Adipocyte (in vitro differentiated cells): ENCODE measurements around the gene DLGAP1.

ENCODE experiments used
- DNase-seq: peaks from one replicate; pipeline ENCODE4 v3.0.0-alpha.2; 2015; ENCODE audit warnings: low read depth
- H3K27me3 ChIP-seq: replicated peaks from 2 replicates; pipeline ENCODE4 v1.7.0; 2013; ENCODE audit warnings: mild to moderate bottlenecking, low read length, moderate library complexity; ENCODE audit not compliant: control insufficient read depth, insufficient read depth
- H3K36me3 ChIP-seq: 2 replicates; pipeline ENCODE4 v1.7.0; 2013; ENCODE audit warnings: low read length, mild to moderate bottlenecking, moderate library complexity; ENCODE audit not compliant: control insufficient read depth, insufficient read depth, severe bottlenecking
- H3K4me1 ChIP-seq: 2 replicates; pipeline ENCODE4 v1.7.0; 2013; ENCODE audit warnings: mild to moderate bottlenecking, low read length, moderate library complexity; ENCODE audit not compliant: control insufficient read depth, insufficient read depth
- H3K4me3 ChIP-seq: 2 replicates; pipeline ENCODE4 v1.7.0; 2013; ENCODE audit warnings: mild to moderate bottlenecking, low read length, moderate library complexity
- H3K9ac ChIP-seq: 2 replicates; pipeline ENCODE4 v1.7.0; 2013; ENCODE audit warnings: mild to moderate bottlenecking, low read length, moderate library complexity
- H3K9me3 ChIP-seq: 2 replicates; pipeline ENCODE4 v1.7.0; 2013; ENCODE audit warnings: mild to moderate bottlenecking, low read length, moderate library complexity; ENCODE audit not compliant: control insufficient read depth

DLGAP1 gene

DNA sequence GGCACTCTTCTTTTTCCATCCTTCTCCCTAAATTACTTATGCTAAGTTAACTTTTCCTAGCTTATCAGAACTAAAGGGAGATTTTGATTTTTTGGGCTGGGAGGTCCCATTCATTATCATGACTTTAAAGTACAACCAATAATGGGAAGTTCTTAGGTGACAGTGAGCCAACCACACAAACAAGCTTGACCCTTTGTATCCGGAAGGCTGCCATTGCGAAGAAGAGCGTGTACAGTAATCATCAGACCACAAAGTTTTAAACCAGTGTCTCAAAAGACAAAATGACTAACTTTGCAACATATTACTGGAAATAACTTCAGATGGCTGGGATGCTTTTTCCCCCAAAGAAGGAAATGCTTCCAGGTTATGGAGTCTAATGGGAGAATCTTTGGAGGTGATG lies 707.0 kb downstream of the DLGAP1 start:
- Histone ChIP-seq H3K4me3 (no peak overlapping the region), H3K4me1 (peaks cover 14% of the 10 kb centered on the region), H3K9me3 (no peaks in the 10 kb centered on the region), H3K9ac (no peak overlapping the region), H3K36me3 (no peaks in the 10 kb centered on the region), H3K27me3 (no peaks in the 10 kb centered on the region)
- no peak for DNase-seq

DNA sequence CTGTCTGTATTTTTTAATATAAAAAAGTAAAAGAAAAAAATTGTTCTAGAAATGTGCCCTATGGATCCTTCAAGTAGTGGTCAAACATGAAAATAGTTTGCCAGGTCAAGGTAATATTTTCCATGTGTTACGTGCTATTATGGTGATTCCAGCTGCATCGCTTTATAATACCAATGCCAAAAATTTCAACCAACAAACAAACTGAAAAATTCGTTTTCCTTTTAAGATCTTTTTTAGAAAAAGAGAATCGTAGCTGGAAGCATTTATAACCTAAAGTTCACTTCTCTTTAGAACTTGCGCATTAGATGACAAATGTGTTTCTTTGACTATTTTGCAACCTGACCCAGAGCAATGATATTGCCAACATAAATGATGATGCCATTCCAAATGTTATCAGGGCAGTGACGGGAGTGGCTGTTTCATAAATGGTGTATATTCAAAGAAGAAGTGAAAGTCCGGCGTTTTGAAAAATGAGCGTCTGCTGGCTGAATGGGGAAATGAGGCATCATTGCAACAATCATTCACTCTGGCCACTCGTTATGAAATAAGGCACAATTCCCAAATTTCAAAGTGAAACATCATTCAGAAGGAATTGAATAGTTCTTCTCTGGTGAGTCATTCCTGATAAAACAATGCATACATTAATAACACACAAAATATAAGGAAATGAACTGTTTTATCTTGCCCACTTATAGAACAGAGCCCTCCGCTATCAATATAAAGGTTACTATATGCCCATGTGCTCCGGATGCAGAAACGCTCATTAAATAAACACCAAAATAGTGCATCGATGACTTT lies 707.7 kb downstream of the DLGAP1 start:
- Histone ChIP-seq H3K9ac (no peak overlapping the region), H3K27me3 (no peaks in the 10 kb centered on the region), H3K9me3 (no peaks in the 10 kb centered on the region), H3K4me1 (peaks cover 14% of the 10 kb centered on the region), H3K36me3 (no peaks in the 10 kb centered on the region), H3K4me3 (no peak overlapping the region)
- peak; percentile 2 for DNase-seq

DNA sequence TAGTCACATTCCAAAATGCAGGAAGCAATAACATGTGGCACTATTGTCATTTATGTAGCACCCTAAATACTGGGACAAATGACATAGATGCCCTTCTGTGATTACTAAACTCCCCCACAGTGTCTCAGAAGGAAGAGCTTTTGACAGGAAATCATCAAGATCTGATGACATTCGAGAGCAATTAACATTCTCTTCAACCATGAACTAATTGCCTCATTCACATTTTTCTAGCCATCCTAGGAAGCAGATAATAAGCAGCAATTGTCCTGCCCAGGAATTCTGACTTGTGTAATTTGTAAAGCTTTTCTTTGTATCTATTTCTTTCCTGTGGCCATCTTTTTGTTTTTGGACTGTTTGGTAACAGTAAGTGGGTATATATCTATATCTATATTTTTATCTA lies 712.6 kb downstream of the DLGAP1 start:
- Histone ChIP-seq H3K27me3 (no peaks in the 10 kb centered on the region), H3K4me1 (peaks cover 8% of the 10 kb centered on the region), H3K4me3 (no peak overlapping the region), H3K36me3 (no peaks in the 10 kb centered on the region), H3K9me3 (no peaks in the 10 kb centered on the region), H3K9ac (no peak overlapping the region)
- DNase-seq = no peak

DNA sequence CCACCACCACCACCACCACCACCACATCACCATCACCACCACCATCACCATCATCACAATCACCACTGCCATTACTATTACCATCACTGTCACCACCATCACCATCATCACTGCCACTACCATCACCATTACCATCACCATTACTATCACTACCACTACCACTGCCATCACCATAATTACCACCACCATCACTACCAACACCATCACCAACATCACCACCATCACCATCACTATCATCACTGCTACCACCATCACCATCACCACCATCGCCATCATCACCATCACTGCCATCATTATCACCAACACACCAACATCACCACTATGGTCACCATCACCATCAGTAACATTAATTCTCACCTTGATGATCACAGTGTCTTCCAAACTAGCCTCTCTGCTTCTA lies 713.8 kb downstream of the DLGAP1 start:
- Histone ChIP-seq H3K9me3 (no peaks in the 10 kb centered on the region), H3K36me3 (no peaks in the 10 kb centered on the region), H3K4me3 (no peak overlapping the region), H3K4me1 (no peaks in the 10 kb centered on the region), H3K9ac (no peak overlapping the region), H3K27me3 (no peaks in the 10 kb centered on the region)
- no peak for DNase-seq

DNA sequence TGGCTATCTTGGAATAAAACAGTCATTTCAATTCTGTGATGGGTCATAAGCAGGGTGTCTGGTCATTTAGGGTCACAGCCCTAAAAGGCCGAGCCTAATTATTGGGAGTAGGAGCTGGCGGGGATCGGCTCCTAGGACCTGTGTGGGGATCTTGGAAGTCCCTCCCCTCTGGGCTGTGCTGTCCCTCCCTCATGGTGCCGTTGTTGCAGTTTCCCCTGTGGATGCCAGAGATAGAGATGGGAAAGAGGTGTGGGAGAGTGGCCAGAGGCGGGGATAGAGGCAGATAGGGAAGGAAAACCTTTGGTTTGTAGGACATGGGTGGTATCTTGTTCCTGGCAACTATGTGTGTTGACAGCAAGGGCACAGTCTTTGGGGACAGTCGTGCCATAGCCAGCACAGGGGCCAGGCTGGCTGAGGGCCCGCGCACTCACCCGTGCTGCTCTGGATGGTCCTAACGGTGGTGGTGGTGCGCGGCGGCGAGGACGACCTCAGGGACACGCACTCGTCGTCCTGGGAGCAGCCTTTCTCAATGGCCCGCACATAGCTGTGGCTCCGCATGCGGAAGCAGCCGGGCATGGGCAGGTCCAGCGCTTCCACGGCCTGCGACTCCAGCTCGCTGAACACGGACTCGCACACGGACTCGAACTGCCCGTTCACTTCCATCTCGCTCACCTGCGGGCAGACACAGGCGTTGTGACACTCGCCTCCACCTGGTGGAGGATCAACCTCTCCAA lies 726.2 kb downstream of the DLGAP1 start:
- no peaks in the 10 kb centered on the region for H3K4me1 ChIP-seq
- no peaks in the 10 kb centered on the region for H3K36me3 ChIP-seq
- no peak overlapping the region for H3K9ac ChIP-seq
- DNase-seq = no peak
- no peaks in the 10 kb centered on the region for H3K9me3 ChIP-seq
- H3K4me3 ChIP-seq = no peak overlapping the region
- H3K27me3 ChIP-seq = no peaks in the 10 kb centered on the region

DNA sequence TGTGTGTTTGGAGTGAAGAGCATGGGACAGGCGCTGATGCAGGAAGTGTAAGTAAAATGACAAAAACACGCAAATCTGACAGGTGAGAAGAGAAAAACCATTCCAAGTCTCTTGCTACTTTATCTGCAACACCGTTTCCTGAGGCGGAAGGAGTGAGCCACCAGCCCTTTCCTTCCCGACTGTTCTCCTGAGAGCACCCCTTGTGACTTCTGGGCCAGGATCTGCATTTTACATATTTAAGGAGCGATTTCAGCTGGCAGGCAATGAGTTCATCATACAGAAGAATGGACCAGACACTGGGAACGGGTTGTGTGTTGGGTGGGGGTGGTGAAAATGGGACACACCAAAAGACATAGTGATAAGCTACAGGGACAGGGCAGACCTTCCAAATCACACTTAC lies 727.8 kb downstream of the DLGAP1 start:
- Histone ChIP-seq H3K36me3 (no peaks in the 10 kb centered on the region), H3K4me1 (peaks cover 12% of the 10 kb centered on the region), H3K9me3 (no peaks in the 10 kb centered on the region), H3K4me3 (no peak overlapping the region), H3K9ac (no peak overlapping the region), H3K27me3 (no peaks in the 10 kb centered on the region)
- no peak for DNase-seq

DNA sequence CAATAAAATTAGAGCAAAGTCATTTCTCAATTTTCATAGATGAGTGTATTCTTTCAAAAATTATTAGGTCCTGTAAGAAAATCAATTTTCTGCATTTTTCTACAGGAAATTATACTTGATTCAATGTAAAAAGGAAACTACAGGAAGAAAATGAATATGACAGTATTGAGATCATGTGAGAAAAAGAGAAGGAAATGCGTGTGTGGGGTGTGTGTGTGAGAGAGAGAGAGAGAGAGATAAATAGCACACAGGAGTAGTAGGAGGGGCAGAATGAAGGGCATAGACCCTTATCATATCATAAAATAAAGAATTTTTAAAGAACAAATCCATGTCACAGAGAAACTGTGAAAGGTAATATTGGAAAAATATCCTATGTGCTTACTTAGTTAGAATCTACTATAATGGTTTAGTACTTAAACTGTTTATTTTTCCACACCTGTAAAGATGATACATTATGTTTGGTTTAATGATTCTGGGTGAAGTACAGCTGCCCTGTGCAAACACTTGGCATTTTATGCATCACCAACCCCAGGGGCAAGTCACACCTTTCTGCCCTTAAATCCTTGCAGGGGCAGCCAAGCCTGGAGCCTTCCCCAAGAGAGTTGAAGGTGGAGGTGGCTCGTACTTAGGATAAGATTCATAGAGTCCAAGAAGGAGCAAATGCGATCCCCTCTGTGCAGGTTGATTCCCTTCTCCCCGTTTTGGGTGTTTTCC lies 728.7 kb downstream of the DLGAP1 start:
- Histone ChIP-seq H3K4me1 (peaks cover 21% of the 10 kb centered on the region), H3K36me3 (no peaks in the 10 kb centered on the region), H3K9me3 (no peaks in the 10 kb centered on the region), H3K4me3 (no peak overlapping the region), H3K9ac (no peak overlapping the region), H3K27me3 (no peaks in the 10 kb centered on the region)
- no peak for DNase-seq

DNA sequence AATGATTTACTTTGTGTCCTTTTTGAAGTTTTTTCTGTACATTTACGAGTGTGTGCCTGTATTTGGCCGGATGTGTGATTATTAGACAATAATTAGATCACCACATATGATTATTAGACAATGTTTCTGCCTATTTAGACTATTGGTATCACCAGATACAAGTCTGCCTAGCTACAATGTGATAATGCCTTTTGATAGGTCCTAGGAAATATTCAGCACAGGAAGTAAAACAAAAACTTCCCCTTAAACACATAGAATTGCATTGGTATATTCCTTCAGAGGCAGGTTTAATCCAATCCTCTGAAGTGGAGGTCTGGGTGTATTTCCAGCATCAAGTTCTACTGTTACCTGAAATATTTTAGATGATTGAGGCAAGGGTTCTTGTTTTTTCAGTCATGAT lies 730.0 kb downstream of the DLGAP1 start:
- Histone ChIP-seq H3K9ac (no peak overlapping the region), H3K4me1 (peaks cover 25% of the 10 kb centered on the region), H3K9me3 (no peaks in the 10 kb centered on the region), H3K27me3 (no peaks in the 10 kb centered on the region), H3K36me3 (no peaks in the 10 kb centered on the region), H3K4me3 (no peak overlapping the region)
- no peak for DNase-seq

DNA sequence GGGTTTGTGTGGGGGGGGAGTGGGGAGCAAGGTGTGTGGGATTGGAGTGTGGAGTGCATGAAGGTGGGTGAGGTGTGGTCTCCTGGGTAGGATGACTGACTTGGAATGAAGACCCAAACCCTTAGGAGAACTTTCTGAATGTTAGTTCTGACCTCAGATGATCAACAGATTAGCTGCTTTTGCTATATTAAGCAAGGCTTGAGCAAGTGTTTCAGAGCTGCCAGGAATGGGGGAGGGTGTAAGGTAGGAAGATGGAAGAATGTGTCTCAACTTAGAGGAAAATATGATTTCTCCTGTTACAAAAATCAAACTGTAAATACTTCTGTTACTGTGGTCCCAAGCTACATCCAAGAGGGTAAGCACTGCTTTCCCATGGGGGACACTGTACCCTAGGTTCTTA lies 731.6 kb downstream of the DLGAP1 start:
- no peak for DNase-seq
- no peaks in the 10 kb centered on the region for H3K27me3 ChIP-seq
- H3K9me3 ChIP-seq = no peaks in the 10 kb centered on the region
- H3K4me1 ChIP-seq = peaks cover 25% of the 10 kb centered on the region
- no peak overlapping the region for H3K4me3 ChIP-seq
- H3K9ac ChIP-seq = no peak overlapping the region
- H3K36me3 ChIP-seq = no peaks in the 10 kb centered on the region

DNA sequence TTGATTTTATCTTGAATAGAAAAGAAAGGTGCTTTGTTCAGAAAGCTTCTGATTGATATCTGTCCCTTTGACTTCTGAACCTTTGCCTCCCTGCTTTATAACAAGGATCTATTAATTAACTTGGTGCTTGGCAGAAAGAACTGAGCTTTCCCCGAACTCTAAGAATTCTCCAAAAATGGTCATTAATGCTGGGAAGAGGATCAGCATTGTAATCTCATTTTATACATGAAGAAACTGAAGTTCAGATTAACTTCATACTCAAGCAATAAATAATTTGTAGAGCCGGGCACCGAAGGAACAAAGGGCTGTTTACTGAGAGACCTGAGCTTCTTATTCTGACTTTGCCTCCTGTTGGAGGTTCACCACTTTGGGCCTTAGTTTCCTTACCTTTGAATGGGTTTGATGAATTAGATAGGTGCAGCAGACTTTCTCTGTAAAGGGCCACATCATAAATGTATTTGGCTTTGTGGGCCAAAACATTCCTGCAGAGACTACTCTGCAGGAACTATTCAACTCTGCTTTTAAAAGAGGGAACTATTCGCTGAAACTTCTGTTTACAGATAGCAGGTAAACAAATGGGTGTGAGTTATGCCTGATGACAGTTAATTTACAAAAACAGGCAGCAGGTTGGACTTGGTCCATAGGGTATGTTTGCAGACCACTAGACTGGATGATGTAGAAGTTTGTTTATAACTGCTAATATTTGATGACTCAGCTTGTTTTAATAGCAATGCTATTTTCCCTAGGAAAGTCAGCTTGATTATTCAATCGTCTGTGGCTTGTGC lies 732.3 kb downstream of the DLGAP1 start:
- Histone ChIP-seq H3K9me3 (no peaks in the 10 kb centered on the region), H3K9ac (no peak overlapping the region), H3K27me3 (no peaks in the 10 kb centered on the region), H3K4me1 (peaks cover 25% of the 10 kb centered on the region), H3K4me3 (no peak overlapping the region), H3K36me3 (no peaks in the 10 kb centered on the region)
- DNase-seq = no peak
